ENCODE results near the gene DAAM2.

DNA sequence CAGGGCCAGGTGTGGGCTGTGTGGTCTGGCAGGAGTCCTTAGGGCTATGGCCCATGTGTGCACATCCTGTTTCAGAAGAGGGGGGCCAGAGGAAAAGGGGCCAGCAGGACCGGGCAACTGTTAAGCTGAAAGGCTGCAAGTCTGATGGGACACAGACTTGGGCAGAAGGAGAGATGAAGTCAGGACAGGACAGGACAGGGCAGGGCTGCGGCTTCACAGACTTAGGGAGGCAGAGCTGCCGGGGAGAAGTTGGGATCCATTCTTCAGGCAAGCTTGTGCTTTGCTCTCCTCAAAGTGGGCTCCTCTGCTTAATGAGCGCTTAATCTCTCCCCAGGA, 113.4 kb downstream of the DAAM2 start:
- no peak for TF ChIP-seq POLR2AphosphoS5 (IDR thresholded peaks at IDR 0.05; ENCODE audit: insufficient read depth in 1 of 2, low read depth in 1 of 2)
- TF ChIP-seq CTCF (IDR thresholded peaks at IDR 0.05): no peak
- no peak for TF ChIP-seq POLR2A (IDR thresholded peaks at IDR 0.05)

All from vagina (tissue), 2 donors.